Measurements from ENCODE around the gene RNU1-3. TPM values are rescaled to one million over a fixed set of nuclear protein-coding genes. Genes with fewer than 3 reads are reported as not detected.
"Not testable (repeated sequence)": the region's sequence is repeated elsewhere in the genome, so short reads cannot be mapped to it uniquely, and the experiment has no call there.

RNU1-3 gene
- total RNA-seq, 4 donors from 2014 or later: under 0.01 TPM

DNA sequence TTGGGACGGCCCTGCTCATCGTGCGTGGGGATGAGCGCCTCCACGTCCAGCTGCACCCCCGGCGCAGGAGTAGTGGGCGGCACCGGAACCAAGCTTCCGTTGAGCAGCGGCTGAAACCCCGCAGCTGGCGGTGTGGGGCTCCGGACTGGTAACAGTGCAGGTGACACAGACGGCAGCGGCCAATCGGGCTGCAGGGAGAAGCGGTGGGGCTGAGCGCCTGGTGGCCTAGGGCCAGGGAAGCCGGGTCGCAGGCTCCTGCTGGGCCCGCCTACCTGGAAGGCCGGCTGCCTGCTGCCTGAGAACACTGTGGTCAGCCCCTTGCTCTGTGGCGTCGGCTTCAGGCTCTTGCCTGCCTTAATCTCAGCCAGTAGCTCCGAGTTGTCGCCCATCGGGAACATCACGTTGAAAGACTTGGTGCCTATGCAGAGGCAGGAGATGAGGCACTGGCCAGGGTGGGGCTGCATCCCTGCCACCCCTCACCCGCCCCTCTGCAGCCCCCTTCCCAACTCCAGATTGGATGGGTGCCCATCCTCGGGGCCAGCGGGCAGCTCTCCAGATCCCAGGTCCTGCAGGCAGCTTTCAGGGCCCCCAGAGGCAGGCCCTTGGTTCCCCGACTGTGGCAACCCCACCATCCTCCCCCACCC, 29.9 kb upstream of the RNU1-3 start:
- 4 to 32% methylated on average over 5 to 16 of the region's 33 CpGs for WGBS, 2 donors
- H3K9me3 ChIP-seq; intact Hi-C loops (cut with DNase I): not testable (repeated sequence)

GRCh38 chr1:16694308-16694702, 27.6 kb upstream of the RNU1-3 start:
- intact Hi-C loops (cut with DNase I); H3K36me3 ChIP-seq; H3K9me3 ChIP-seq; DNase-seq; H3K4me3 ChIP-seq; H3K4me1 ChIP-seq; H3K27ac ChIP-seq: not testable (repeated sequence)
- peaks cover 0 to 47% (median 0%) of the 10 kb centered on the region in 4 donors for H3K27me3 ChIP-seq
- no CpG with 5 or more reads among the region's 16 CpGs for WGBS, 2 donors

More for the DNA sequence above, 29.9 kb upstream of the RNU1-3 start:
- H3K27me3 ChIP-seq: peaks cover 0 to 49% (median 0%) of the 10 kb centered on the region in 4 donors
- H3K36me3 ChIP-seq, DNase-seq, H3K4me3 ChIP-seq, H3K27ac ChIP-seq, H3K4me1 ChIP-seq: not testable (repeated sequence)

DNA sequence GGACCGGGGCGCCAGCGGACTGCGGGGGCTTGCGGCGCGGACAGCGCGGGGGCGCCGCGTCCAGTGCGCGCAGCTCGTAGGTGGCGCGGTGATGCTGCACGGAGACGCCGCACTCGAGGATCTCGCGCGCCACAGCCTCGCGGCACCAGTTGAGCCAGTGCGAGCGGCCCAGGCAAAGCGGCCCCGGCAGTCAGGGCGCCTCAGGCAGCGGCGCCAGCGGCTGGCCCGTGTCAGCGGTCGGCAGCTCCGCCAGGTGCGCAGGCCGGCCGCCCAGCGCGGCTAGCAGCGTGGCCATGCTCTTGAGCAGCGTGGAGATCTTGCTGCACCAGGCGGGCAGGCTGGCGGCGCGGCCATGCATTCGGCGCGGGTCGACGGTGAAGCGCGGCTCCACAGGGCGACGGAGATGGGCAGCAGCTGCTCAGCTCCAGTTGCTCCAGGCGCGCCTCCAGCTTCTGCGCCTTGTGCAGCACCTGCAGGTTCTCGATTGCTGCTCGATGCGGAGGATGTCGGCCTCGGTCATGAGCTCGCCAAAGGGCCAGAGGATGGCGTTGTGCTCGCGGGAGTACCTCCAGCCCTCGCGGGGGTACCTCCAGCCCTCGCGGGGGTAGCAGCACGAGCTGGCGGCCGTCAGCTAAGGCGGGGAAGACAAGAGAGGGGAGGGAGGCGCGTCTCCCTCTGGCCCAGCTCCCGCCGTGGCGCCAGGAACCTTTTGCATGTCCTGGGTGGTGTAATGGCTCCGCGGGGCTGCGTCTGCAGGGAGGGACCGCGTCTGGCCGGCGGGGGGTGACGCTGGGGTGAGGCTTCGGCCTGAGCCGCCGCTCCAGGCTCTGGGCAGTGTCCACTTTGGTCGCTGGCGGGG, 26.9 kb upstream of the RNU1-3 start:
- H3K4me1 ChIP-seq; intact Hi-C loops (cut with DNase I); H3K4me3 ChIP-seq; H3K36me3 ChIP-seq; H3K9me3 ChIP-seq; DNase-seq; H3K27ac ChIP-seq: not testable (repeated sequence)
- 1% methylated on average over 31 of the region's 96 CpGs; no CpG with 5 or more reads in 1 of the 2 donors for WGBS, 2 donors
- H3K27me3 ChIP-seq: peaks cover 0 to 45% (median 0%) of the 10 kb centered on the region in 4 donors

DNA sequence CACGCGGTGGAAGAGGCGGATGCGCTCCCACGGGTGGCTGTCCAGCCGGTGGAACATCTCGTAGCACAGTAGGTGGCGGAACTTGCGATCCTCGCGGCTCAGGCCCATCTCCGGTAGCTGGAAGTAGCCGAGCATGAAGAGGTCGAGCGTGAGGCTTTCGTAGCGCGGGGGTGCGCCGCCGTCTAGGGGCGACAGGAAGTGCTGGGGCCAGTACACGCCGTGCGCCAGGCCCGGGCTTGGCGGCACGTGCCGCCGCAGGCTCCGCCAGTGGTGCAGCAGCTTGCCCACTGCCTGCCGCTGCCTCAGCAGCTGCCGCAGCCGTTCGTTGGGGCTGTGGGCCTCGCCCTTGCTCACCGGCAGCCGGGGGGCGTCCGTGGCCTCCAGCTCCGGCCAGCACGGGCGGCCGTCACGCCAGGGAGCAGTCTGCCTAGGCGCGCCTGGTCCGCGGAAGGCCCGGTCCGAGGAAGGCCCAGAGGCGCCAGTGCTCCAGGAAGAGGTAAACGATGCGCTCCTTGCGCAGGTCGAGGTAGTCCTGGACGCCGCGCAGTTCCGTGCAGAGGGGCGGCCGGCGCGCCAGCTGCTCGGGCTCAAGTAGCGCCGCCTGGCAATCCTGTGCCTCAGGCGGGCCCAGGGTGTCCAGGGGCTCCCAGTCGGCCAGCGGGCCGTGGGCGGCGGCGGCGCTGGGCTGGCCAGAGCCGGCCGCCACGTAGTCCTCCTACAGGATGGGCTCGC, 26.1 kb upstream of the RNU1-3 start:
- H3K4me3 ChIP-seq; H3K27ac ChIP-seq; H3K9me3 ChIP-seq; DNase-seq; intact Hi-C loops (cut with DNase I); H3K4me1 ChIP-seq; H3K36me3 ChIP-seq: not testable (repeated sequence)
- peaks cover 0 to 41% (median 0%) of the 10 kb centered on the region in 4 donors for H3K27me3 ChIP-seq
- 3% methylated on average over 20 of the region's 79 CpGs; no CpG with 5 or more reads in 1 of the 2 donors for WGBS, 2 donors

DNA sequence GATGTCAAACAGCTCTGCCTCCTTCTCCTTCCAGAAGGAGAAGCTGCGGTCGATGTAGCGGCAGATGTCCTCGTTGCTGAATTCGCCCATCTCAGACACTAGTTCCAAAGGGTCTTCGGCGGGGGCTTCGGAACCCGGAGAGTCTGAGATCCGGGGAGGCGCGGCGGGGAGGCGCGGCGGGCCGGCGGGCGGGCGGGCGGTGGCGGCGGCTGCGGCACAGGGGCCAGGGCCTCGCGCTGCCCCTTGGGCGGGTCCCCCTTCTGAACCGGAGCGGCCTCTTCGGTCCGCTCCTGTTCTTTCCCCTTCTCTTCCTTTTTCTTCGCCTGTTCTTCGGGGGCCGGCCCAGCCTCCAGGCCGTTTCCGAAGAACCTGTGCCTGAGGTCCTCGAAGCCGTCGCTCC, 25.5 kb upstream of the RNU1-3 start:
- intact Hi-C loops (cut with DNase I); H3K36me3 ChIP-seq; H3K9me3 ChIP-seq; H3K27ac ChIP-seq; DNase-seq; H3K4me3 ChIP-seq; H3K4me1 ChIP-seq: not testable (repeated sequence)
- WGBS, 2 donors: 73% methylated on average over 3 of the region's 39 CpGs; no CpG with 5 or more reads in 1 of the 2 donors
- H3K27me3 ChIP-seq: peaks cover 0 to 41% (median 0%) of the 10 kb centered on the region in 4 donors

GRCh38 chr1:16690971-16691682, 24.4 kb upstream of the RNU1-3 start:
- H3K27ac ChIP-seq; H3K4me1 ChIP-seq; H3K9me3 ChIP-seq; H3K36me3 ChIP-seq; H3K4me3 ChIP-seq; intact Hi-C loops (cut with DNase I); DNase-seq: not testable (repeated sequence)
- H3K27me3 ChIP-seq: peaks cover 0 to 35% (median 0%) of the 10 kb centered on the region in 4 donors
- WGBS, 2 donors: no CpG with 5 or more reads among the region's 13 CpGs

GRCh38 chr1:16687132-16687800, 20.5 kb upstream of the RNU1-3 start:
- H3K27me3 ChIP-seq: peaks cover 0 to 33% (median 2%) of the 10 kb centered on the region in 4 donors
- H3K4me1 ChIP-seq; H3K4me3 ChIP-seq; H3K9me3 ChIP-seq; H3K27ac ChIP-seq; DNase-seq; H3K36me3 ChIP-seq; intact Hi-C loops (cut with DNase I): not testable (repeated sequence)
- WGBS, 2 donors: 68 to 74% methylated on average over 13 of the region's 13 CpGs

DNA sequence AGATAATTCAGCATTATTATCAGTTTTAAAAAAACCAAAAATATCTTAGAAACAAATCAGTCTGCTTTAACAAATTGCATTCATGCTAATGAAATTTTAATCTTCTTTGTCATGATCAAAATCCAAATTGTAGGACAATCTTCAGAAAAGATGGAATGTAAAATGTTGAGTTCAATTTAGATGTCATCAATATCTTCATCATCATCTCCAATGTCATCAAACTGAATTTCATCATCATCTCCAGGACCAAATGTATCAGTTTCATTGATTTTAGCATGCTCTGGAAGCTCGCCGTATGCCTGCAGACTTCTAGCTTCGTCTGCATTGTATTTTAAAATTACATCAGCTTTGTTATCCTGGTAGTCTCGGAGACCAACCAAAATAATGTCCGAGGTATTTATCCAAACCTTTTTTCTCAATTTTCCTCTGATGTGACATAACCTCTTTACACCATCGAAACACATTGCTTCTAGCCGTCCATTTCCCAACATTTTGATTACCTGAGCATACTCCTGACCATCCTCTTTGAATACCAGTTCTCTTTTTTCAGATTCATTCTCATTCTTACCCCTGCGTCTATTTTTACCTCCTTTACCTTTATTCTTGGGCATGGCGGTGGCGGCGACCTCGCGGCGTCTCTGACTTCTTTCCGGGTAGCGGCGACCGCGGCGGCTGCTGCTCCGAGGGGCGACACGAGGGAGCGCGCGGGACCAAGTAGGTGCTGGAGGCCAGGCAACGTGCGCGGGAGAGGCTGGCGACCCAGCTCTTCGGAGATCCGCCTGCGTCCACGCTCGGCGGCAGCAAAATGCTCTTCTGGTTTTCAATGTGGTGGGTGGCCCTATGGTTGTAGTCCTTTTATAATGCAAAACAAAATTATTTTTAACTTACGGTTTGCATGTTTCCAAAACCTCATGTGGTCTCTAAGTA, 19.0 kb upstream of the RNU1-3 start:
- intact Hi-C loops (cut with DNase I); H3K36me3 ChIP-seq; H3K9me3 ChIP-seq; H3K27ac ChIP-seq; DNase-seq; H3K4me1 ChIP-seq; H3K4me3 ChIP-seq: not testable (repeated sequence)
- WGBS, 2 donors: 42% methylated on average over 18 to 32 of the region's 37 CpGs
- H3K27me3 ChIP-seq: peaks cover 0 to 20% (median 2%) of the 10 kb centered on the region in 4 donors

Data from esophagus squamous epithelium (tissue), 5 donors.